GM21529 (cell line): ENCODE measurements around the gene PLEKHA8.
A peak's percentile ranks its signal among the peaks of the same experiment; 100 is the strongest.

Experiments
- ATAC-seq: cut with Tn5 transposase; IDR thresholded peaks from one replicate; pipeline ENCODE4 v1.9.1; 2021; ENCODE audit not compliant: unreplicated experiment

PLEKHA8 gene

GRCh38 chr7:30143748-30144251 is 115.6 kb downstream of the PLEKHA8 start:
- ATAC-seq: no peak

- no peak for ATAC-seq
Measured at GRCh38 chr7:30144657-30145306, 116.6 kb downstream of the PLEKHA8 start.

GRCh38 chr7:30145426-30145970 is 117.3 kb downstream of the PLEKHA8 start:
- no peak for ATAC-seq

GRCh38 chr7:30146127-30146612 is 118.0 kb downstream of the PLEKHA8 start:
- no peak for ATAC-seq

- no peak for ATAC-seq
Measured at GRCh38 chr7:30147223-30147622, 119.0 kb downstream of the PLEKHA8 start.

GRCh38 chr7:30147785-30148184 is 119.6 kb downstream of the PLEKHA8 start:
- ATAC-seq: no peak

GRCh38 chr7:30148426-30148825 is 120.2 kb downstream of the PLEKHA8 start:
- no peak for ATAC-seq

- no peak for ATAC-seq
Measured at GRCh38 chr7:30148951-30149459, 120.8 kb downstream of the PLEKHA8 start.

GRCh38 chr7:30149640-30150272 is 121.5 kb downstream of the PLEKHA8 start:
- ATAC-seq: no peak

GRCh38 chr7:30150711-30151110 is 122.5 kb downstream of the PLEKHA8 start:
- ATAC-seq: no peak

- no peak for ATAC-seq
Measured at GRCh38 chr7:30154111-30154587, 125.9 kb downstream of the PLEKHA8 start.

- no peak for ATAC-seq
Measured at GRCh38 chr7:30155481-30155880, 127.3 kb downstream of the PLEKHA8 start.

GRCh38 chr7:30157204-30157603 is 129.0 kb downstream of the PLEKHA8 start:
- ATAC-seq: no peak

- ATAC-seq: no peak
Measured at GRCh38 chr7:30159163-30159562, 131.0 kb downstream of the PLEKHA8 start.

GRCh38 chr7:30159698-30160143 is 131.5 kb downstream of the PLEKHA8 start:
- ATAC-seq: peak; percentile 30

GRCh38 chr7:30160329-30160728 is 132.1 kb downstream of the PLEKHA8 start:
- ATAC-seq: no peak

GRCh38 chr7:30162133-30162532 is 133.9 kb downstream of the PLEKHA8 start:
- ATAC-seq: no peak

GRCh38 chr7:30162622-30163124 is 134.5 kb downstream of the PLEKHA8 start:
- ATAC-seq: peak; percentile 31

- ATAC-seq: peak; percentile 30
Measured at GRCh38 chr7:30163231-30163894, 135.2 kb downstream of the PLEKHA8 start.

- no peak for ATAC-seq
Measured at GRCh38 chr7:30164567-30164966, 136.4 kb downstream of the PLEKHA8 start.

- ATAC-seq: no peak
Measured at GRCh38 chr7:30165590-30165989, 137.4 kb downstream of the PLEKHA8 start.
